ENCODE data around the gene PARP15.
"Not testable (repeated sequence)": the region's sequence is repeated elsewhere in the genome, so short reads cannot be mapped to it uniquely, and the experiment has no call there.

The PARP15 gene

DNA sequence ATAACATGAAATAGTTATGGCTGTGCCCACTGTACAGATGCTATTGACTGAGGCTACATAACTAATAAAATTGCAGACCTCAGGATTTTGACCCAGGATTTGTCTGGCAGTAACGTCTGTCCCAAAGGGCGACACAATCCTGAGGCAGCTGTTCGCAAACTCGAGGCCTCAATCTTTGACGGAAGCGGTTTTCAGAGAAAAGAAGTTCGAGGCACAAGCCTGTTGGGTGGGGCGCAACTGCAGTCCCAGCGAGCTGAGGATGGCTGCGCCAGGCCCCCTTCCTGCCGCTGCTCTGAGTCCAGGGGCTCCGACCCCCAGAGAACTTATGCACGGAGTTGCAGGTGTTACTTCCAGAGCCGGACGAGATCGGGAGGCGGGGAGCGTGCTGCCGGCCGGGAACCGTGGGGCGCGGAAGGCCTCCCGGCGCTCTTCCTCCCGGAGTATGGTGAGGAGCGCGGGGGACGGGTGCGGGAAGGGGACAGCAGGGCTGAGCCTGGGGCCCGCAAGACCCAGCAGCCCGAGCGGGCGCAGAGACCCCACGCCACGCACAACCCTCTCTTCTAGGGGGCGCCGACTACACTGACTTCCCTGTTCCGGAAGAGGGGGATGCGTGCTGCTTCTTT is at the start of gene PARP15:
PARP15 (plus strand) TSS at position 242 of the 623 bp plus-strand sequence; CDS start at position 260, 18 bp downstream.
- DNase-seq (ENCODE audit: low spot score): peak; percentile 52

- no peak for DNase-seq (ENCODE audit: low spot score)
Measured at GRCh38 chr3:122530164-122530563, 47.3 kb upstream of the PARP15 start.

- DNase-seq (ENCODE audit: low spot score): no peak
Measured at GRCh38 chr3:122533480-122533879, 44.0 kb upstream of the PARP15 start.

- no peak for DNase-seq (ENCODE audit: low spot score)
Measured at GRCh38 chr3:122533931-122534334, 43.5 kb upstream of the PARP15 start.

DNA sequence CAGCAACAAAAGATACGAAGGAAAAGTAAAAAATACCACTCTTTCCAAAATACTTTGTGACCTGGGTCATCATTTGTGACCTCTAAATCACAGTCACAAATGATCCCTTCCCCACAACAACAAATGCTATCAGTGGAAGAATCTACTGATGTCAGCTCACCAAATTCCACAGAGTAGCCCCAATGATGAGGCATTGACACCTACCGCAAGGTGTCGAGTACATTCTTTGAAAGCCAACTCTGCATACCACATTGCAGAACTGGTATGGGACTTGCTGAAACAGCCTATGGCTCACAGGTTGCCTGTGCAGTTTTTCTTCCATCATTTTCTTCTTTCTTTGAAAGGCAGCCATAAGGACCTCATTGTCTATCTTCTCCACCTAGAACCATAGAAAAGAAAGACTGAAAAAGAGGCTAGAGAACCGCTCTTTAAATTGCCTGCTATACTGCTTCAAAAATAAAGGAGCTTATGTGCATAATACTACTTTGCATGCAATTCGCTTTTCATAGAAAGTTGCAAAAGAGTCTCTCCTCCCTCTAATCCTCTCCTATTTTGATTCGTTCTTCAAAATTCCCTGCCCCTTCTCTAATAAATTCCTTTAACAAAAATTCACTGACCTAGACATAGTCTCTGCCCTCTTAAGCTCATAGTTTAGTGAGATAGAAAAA is 41.4 kb upstream of the PARP15 start:
- no peak for DNase-seq (ENCODE audit: low spot score)

DNA sequence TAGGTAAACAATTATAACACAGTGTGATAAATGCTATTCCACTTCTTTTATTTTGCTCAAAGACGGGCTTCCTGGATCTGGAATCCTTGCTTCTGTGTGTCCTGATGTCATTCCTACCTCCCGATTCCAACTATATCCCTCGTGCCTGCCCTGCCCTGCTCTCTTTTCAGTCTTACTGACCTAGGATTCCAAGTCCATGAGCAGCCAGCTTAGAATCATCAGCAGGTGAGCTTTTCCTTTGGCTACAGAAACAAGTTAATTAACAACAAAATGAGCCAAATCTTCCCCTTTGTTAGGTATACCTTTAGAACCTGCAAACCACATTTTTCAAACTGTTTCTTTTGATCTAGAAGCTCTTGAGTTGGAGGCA is 40.8 kb upstream of the PARP15 start:
- no peak for DNase-seq (ENCODE audit: low spot score)

- no peak for DNase-seq (ENCODE audit: low spot score)
Measured at GRCh38 chr3:122538956-122539490, 38.4 kb upstream of the PARP15 start.

DNA sequence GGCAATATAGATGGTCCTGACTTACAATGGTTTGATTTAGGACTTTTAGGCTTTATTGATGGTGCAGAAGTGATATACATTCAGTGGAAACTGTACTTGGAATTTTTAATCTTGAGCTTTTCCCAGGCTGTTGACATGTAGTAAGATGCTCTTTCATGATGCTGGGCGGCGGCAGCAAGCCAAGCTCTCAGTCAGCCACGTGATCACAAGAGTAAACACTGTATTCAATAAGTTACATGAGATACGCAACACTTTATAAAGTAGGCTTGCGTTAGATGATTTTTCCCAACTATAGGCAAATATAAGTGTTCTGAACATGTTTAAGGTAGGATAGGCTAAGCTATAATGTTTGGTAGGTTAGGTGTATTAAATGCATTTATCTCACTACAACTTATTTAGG is 31.3 kb upstream of the PARP15 start:
- DNase-seq (ENCODE audit: low spot score): no peak

- no peak for DNase-seq (ENCODE audit: low spot score)
Measured at GRCh38 chr3:122548076-122548475, 29.4 kb upstream of the PARP15 start.

DNA sequence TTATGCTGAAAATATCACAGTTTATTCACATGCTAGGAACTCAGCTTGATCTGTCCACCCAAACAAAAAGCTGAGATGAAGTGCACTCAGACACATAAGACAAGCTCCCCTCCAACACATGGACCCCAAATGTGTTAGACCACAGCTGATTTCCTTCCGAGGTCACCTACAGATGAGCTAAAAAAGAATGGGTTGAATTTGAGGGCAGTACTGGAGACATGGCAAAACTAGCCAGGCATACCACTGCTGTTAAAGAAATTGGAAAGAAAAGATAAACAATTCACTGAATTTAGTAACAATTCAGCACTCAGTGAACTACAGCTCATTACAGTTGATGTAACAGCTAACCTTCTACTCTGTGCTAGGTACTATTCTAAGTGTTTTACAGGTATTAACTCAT is 28.8 kb upstream of the PARP15 start:
- no peak for DNase-seq (ENCODE audit: low spot score)

GRCh38 chr3:122553171-122553570 is 24.3 kb upstream of the PARP15 start:
- no peak for DNase-seq (ENCODE audit: low spot score)

DNA sequence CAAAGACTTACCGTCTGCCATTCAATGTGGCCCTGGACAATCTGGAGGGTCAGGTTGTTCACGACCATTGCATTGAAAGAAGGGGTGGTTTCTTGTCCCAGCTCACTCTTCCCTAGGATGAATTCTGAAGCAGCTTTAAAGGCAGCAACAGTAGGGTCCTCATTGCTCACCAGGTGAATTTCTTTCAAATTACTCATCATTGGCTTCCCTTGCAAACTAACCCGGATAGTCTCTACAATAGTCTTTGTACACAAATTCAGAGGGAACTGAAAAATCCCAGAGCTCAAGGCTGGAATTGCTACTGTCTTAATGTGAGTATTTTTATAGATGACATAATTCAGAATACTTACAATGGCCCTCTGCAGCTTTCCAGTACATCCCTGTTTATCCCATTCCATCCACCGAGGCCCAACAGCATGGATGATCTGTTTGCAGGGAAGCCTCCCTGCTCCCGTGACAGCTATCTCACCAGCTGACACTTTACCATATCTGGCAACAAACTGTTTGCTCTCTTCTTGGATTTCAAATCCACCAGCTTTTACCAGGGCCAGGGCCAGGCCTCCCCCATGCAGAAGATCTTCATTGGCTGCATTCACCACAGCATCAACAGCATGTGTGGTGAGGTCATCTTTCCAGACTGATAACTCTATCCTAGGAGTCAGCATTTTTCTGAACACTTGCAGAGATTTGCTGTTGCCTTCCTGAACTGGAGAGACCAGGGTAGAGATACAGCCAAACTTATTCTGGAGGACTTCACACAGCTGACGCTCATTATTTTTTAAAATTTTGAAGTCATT is 22.0 kb upstream of the PARP15 start:
- DNase-seq (ENCODE audit: low spot score): no peak

DNA sequence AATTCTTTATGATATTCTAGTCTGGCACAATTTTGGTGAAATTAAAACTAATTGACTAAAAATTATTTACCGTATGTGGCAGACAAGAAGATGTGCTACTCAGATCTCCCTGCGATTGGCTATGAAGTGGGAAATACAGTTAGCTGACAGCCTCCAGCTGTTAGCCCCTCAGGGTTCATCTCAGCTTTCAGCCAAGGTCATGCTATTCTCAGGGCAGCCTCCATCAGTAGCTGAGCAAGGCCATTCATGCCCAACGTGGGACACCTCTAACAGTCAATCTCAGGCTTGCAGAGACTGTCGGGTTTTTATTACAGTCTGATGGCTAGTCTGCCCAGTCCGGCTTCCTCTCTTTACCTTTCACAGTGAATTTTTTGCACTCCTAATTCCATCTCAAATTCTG is 20.1 kb upstream of the PARP15 start:
- DNase-seq (ENCODE audit: low spot score): no peak

GRCh38 chr3:122558605-122559004 is 18.8 kb upstream of the PARP15 start:
- no peak for DNase-seq (ENCODE audit: low spot score)

DNA sequence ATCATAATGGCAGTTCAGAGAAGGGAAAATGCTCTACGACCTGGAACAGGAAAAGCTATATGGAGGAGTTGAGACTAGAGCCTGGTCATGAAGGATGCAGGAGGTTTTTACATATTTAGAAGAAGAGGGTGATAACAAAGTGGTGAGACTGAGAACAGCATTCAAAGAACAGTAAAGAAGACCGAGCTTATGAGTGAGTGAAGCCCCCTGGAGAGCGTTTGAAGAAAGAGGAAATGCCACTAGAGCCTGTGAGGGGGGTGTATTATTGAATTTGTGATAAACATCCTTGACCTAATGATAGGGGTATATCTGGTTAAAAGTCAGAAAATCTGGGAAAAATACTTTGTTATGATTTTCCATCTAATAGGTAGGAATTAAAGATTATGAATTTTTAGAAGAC is 17.5 kb upstream of the PARP15 start:
- DNase-seq (ENCODE audit: low spot score): no peak

DNA sequence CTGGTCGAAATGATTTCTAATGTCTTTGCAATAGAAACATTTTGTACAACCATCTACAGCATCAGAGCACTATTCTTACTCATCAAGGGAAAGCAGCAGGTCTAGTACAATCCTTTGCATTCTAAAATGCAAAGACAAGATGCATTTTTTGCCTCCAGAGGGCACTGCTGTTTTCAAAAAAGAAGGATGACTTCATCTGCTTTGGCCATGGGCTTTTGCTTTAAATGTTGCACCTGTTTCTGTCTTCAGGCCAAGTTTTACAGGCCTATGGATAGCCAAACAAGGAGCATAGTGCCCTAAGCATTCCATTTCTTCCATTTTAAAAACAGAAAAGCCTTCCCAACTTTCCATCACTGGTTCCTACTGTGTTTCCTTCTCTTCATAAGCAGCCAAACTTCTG is 16.8 kb upstream of the PARP15 start:
- DNase-seq (ENCODE audit: low spot score): no peak

GRCh38 chr3:122562923-122563716 is 14.3 kb upstream of the PARP15 start:
- no peak for DNase-seq (ENCODE audit: low spot score)

- no peak for DNase-seq (ENCODE audit: low spot score)
Measured at GRCh38 chr3:122563717-122564025, 13.8 kb upstream of the PARP15 start.

DNA sequence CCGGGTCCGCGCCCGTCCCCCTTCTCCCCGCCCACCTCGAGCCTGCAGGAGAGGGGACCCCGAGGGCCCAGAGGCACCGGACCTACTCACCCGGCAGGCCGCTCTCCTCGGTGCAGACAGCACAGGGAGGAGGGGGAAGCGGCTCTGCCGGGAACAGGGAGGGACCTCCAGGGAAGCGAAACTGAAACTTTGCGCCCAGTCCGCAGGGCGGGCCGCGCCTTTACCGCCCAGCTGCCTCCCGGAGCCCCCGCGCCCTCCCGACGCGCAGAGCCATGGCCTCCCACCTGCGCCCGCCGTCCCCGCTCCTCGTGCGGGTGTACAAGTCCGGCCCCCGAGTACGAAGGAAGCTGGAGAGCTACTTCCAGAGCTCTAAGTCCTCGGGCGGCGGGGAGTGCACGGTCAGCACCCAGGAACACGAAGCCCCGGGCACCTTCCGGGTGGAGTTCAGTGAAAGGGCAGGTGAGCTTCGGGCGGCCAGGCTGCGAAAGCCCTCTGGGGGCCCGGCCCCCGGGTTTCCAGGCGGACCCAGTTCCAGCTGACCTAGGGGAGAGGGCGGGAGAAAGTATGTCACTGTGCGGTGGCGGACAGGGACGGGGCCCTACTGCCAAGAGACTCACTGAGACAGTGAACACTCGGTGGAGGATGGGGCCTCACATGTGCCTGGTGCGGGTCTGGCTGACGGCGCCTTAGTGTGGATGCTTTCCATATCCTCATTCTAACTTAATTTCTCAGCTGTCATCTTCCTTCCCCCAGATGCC is 13.1 kb upstream of the PARP15 start, which contains the start of the genes DTX3L and PARP9:
DTX3L (plus strand) TSS at position 184 of the 758 bp plus-strand sequence; CDS start at position 273, 89 bp downstream.
PARP9 (minus strand) TSS at position 146 of the 758 bp plus-strand sequence. CDS start 4,680 bp downstream, outside the sequence.
- peak; percentile 77 for DNase-seq (ENCODE audit: low spot score)

DNA sequence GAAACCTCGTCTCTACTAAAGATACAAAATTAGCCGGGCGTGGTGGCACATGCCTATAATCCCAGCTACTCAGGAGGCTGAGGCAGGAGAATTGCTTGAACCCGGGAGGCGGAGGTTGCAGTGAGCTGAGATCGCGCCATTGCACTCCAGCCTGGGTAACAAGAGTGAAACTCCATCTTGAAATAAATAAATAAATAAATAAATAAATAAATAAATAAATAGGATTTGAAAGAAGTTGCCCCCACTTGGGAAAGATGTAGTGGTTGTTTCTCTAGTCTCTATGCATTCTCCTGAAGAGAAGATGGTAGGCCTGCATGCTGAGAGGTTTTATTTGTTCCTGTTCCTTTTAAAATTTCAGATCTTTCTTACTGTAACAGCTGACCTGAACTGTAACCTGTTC is 9.3 kb upstream of the PARP15 start:
- DNase-seq (ENCODE audit: low spot score): not testable (repeated sequence)

DNA sequence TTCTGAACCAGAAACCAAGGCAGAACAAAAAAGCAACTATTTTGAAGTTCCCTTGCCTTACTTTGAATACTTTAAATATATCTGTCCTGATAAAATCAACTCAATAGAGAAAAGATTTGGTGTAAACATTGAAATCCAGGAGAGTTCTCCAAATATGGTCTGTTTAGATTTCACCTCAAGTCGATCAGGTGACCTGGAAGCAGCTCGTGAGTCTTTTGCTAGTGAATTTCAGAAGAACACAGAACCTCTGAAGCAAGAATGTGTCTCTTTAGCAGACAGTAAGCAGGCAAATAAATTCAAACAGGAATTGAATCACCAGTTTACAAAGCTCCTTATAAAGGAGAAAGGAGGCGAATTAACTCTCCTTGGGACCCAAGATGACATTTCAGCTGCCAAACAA is 8.7 kb upstream of the PARP15 start:
- no peak for DNase-seq (ENCODE audit: low spot score)

Measured in ecto neural progenitor cell (in vitro differentiated cells).